Left hindlimb (tissue), 1 donor: ENCODE results near the gene RYR1.
"Not testable (repeated sequence)": the region's sequence is repeated elsewhere in the genome, so short reads cannot be mapped to it uniquely, and the experiment has no call there.

Experiments used
- DNase-seq: peaks from one replicate; pipeline ENCODE4 v3.0.0-alpha.2; 2018

Gene RYR1

DNA sequence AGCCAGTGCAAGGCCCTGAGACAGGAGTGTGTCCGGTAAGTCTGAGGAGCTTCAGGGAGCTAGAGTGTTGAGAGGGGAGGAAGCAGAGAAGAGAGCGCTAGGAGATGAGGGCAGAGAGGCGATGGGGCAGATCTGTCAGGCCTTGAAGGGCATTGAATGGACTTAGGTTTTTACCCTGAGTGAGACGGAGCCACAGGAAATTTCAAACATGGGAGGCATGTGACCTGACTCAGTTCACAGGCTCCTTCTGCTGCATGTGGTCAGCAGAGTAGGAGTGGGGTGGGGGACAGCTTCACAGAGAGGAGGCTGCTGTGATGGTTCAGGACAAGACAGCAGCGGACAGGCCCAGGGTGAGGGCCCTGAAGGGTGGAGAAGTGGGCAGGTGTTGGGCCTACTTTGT lies 33.1 kb upstream of the RYR1 start:
- DNase-seq, result no peak

DNA sequence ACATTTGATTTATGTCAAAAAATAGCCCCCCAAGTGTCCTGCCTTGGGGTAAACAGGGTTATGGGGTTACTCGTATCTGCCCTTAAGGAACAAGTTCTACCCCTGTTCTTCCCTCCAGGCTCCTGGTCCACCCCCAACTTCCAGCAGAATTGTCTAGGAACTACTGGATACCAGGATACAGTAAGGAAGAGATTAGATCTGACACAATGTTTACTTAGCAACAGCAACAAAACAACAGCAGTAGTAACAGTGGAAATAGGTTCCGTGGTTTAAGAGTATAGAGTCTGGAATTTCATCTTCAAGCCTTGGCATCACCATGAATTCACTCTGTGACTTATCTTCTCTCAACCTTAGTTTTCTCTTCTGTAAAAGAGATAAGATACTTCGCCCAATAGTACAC lies 32.3 kb upstream of the RYR1 start:
- DNase-seq, result no peak

DNA sequence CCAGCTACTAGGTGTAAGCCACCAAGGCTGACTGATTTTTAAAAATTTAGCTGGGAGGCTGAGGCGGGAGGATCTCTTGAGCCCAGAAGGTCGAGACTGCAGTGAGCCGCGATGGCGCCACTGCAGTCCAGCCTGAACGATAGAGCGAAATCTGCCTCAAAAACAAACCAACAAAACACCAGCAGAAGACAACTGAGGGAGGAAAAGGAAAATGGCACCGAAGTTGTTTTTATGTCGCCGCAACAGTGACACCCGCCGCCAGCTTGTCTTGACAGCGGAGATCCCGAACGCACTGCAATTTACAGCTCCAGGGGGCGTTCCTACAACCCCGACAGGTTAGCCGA lies 30.9 kb upstream of the RYR1 start:
- no peak for DNase-seq

DNA sequence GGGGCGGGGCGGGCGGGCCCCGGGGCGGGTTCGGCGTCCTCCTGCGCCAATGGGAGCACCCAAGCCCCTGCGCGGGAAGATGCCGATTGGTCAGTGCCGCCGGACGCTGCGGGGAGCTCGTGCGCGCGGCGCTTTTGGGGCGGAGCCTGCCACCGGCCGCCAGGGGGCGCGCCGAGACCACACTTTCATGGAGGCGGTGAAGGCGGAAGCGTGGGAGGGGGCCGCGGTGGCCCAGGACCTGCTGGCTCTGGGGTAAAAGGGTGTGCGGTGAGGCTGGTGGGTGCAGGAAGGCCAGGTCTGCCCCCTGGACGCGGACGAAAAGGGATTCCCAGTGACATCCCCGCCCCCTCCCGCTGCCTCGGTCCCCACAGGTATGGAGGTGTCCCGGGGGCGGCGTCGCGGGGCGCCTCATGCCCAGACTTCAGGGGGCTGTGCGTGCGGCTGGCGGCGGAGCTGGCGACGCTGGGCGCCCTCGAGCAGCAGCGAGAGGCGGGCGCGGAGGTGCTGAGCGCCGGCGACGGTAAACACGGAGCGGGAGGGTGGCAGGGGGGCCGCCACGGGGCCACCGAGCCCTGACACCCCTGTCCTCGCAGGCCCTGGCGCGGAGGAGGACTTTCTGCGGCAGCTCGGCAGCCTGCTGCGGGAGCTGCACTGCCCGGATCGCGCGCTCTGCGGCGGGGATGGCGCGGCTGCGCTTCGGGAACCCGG lies 30.4 kb upstream of the RYR1 start, which contains the start of gene FAM98C:
Gene FAM98C, plus strand, starts transcription at position 127 of the 708 bp plus-strand sequence. Its CDS starts 61 bp downstream, at position 188.
- DNase-seq, result peak; percentile 99

- DNase-seq, result no peak
Observed at GRCh38 chr19:38404858-38405257, 28.6 kb upstream of the RYR1 start.

DNA sequence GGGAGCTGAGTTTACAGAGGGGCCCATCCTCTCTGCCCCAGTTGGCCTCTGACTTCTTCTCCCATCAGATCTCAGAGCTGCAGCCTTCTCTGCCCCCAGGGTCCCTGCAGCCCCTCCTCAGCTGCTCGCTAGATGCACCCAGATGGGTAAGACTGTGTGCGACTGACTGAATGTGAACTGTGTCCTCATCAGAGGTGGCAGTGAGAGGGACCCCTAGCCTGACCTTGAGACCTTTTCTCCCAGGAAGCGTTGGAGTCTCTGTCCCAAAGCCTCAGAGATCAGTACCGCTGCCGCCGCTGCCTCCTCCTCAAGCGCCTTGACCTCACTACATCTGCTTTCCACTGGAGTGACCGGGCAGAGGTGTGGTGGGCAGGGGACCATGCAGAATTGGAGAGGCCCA lies 28.2 kb upstream of the RYR1 start:
- no peak for DNase-seq

DNA sequence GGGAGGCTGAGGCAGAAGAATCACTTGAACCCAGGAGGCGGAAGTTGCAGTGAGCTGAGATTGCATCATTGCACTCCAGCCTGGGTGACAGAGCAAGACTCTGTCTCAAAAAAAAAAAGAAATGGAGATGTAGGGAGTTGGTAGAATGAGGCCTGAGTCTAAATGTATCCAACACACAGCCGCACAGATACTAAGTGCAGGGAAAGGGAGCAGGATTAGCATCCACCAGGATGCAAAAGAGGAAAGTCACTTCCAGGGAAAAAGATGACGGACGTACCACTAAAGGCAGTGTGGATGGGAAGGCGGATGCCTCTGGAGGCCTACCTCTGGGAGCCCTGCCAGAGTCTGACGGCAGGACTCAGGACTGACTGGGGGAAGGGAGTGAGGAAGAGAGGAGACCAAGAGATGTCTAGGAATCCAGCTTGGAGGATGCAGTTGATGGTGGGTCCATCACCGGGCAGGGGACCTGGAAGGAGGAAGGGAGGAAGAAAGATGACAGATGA lies 23.8 kb upstream of the RYR1 start:
- no peak for DNase-seq

GRCh38 chr19:38410407-38410806 lies 23.1 kb upstream of the RYR1 start:
- DNase-seq, result not testable (repeated sequence)

DNA sequence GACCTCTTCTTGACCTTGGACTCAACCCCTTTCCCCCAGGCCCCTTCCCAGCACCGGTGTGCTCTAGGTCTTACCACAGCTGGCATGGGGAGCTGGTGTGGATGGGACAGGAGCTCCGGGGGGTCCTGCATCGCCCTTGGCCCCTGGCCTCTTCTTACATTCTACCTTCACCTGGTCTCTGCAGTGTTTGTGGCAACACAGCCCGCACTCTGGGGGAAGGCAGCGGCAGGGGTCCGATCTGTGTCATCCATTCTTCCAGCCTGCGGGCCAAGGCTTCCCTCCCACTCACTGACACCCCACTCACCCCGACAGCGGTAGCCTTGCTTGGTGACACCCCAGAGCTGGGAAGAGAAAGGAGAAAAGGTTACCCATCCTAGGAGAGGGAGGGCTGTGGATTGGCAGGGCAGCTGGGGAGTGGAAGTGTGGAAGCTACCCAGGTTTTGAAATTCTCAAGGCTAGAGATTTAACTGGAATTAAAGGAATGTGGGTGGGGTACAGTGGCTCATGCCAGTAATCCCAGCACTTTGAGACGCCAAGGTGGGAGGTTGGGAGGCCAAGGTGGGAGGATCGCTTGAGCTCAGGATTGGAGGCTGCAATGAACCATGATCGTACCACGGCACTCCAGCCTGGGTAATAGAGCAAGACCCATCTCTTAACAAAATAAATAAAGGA lies 22.3 kb upstream of the RYR1 start:
- DNase-seq, result no peak

DNA sequence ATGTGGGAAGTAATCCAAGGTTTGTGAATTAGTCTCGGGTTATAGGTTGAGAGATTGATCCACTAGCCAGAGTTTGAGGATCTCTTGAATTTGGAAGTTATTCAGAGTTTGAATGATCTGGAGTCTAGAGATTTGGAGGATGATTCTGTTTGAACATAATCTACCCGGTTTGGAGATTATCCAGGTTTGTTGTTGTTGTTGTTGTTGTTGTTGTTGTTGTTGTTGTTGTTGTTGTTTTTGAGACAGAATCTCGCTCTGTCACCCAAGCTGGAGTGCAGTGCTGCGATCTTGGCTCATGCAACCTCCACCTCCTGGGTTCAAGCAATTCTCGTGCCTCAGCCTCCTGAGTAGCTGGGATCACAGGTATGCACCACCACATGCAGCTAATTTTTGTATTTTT lies 21.6 kb upstream of the RYR1 start:
- not testable (repeated sequence) for DNase-seq

DNA sequence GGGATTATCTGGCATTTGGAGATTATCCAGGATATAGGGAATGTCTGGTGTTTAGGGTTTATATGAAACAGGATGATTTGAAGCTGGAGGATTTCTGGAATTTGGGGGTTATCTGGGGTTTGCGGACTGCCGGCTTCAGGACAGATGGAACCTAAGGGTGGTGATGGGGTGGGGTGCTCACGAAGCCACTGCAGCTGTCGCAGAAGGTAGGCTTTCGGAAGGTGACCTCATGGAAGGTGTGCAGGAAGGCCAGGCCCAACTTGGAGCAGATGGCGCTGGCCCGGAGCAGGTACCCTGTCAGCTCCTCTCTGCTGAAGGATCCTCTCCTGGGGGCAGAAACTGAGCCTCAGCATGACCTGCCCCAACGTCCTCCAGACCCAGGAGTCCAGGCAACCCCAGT lies 21.0 kb upstream of the RYR1 start:
- no peak for DNase-seq

DNA sequence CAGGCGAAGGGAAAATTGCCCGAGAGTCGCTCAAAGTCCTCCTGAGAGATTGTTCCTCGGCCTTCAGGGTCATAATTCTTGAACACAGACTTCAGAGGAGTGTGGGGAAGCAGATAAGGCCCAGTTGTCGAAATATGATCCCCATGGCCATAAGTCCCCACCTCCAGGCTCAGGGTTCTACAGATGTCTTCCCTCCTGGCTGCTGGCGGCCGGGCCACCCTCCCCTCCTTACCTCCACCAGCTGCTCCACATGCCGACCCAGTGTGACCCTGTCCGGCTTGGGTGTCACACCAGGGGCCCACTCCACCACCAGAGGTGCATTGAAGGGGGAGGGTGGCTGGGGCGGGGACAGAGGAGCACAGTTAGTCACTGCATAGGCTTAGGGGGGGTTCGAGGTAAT lies 20.5 kb upstream of the RYR1 start:
- DNase-seq, result no peak

GRCh38 chr19:38413416-38413815 lies 20.1 kb upstream of the RYR1 start:
- DNase-seq, result no peak

DNA sequence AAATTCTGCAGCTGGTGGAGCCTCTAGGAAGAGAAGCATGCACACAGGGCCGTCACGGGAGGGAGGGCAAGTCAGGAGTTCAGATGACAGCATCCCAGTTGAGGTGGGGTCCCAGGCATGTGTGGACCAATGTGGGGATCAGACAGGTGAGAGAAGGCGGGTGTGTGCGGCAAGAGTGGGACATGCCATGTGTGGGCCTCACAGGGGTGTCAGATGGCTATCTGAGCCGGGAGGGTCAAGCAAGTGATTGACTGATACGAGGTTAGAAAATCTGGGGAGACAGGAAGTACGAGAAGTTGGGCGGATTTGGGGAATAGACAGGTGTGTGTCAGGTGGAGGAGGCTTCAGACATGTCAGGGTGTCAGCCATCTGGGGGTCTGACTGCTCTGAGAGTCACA lies 16.3 kb upstream of the RYR1 start:
- no peak for DNase-seq

GRCh38 chr19:38417544-38418506 lies 15.7 kb upstream of the RYR1 start:
- DNase-seq, result no peak

DNA sequence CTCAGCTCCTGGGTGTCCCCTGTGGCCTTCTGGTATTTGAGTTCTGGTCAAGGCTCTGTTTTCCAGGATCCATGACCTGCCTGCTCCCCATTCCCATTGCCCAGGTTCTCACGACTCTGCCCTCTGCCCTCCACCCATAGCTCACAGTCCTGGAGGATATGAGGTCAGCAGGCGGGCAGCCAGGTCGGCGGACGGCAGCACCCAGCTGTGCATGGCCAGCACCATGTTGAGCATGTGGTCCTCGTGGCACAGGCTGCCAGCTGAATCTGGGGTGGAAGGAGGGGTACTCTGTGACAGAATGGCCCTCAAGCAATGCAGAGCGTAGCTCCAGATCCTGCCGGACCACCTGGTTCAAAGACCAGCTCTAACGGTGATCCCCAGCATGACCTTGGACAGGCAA lies 12.6 kb upstream of the RYR1 start:
- DNase-seq, result no peak

DNA sequence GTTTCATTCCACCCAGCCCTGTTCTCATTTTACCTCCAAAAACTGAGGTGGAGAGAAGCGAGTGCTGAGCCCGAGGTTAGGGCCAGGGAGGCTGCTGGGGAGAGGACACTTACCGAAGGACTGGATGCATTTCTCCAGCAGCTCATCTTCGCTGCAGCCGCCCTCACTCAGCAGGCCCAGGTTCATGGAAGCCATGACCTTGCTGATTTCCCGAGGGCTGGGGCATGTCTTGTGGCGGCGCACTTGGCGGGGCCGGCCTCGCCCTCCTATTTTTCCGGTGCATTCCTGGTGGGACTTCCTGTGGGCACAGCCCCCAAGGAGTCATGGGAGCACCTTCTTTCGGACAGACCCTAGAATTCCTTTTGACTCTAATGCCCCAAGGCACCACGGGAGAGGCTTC lies 11.6 kb upstream of the RYR1 start:
- no peak for DNase-seq

GRCh38 chr19:38422438-38422837 lies 11.1 kb upstream of the RYR1 start:
- DNase-seq, result no peak

DNA sequence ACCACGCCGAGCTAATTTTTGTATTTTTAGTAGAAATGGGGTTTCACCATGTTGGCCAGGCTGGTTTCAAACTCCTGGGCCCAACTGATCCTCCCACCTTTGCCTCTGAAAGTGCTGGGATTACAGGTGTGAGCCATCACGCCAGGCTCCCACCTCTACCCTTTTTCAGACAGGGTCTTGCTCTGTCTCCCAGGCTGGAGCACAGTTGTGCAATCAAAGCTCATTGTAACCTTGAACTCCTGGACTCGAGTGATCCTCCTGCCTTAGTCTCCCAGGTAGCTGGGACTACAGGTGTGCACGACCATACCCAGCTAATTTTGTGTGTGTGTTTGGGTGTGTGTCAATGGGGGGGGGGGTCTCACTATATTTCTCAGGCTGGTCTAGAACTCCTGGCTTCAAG lies 9.2 kb upstream of the RYR1 start:
- no peak for DNase-seq

DNA sequence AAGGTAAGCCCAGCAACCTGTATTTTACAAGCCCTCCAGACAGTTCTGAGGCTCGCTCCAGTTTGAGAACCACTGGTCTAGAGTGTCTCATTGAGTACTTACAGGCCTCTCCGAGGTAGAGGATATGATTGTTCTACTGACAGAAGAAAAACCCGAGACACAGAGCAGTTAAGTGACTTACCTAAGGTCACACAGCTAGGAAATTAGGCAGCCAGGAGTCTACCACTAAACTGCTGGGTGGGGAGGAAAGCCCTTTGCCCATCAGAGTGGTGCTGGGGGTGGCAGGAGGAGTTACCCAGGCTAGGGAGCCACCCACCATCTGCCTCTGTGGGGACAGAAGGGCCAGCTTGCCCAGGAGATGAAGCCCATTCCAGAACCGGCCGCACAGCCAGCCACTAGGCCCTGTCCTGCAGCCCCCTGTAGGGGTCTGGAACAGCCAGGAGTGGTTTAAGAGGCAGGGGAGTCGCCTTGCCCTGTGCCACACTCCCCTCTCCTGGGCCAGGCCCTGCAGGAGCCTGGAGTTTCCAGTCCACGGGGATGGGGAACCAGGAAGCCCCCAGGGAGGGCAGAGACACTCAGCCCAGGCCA lies 8.2 kb upstream of the RYR1 start:
- no peak for DNase-seq

- DNase-seq, result peak; percentile 56
Observed at GRCh38 chr19:38425810-38426466, 7.6 kb upstream of the RYR1 start, which contains the start of gene RASGRP4. RASGRP4 (minus strand) TSS chr19:38426219; CDS start chr19:38426091, 128 bp downstream.

GRCh38 chr19:38427035-38427677 lies 6.3 kb upstream of the RYR1 start:
- DNase-seq, result not testable (repeated sequence)
